Neural cell (in vitro differentiated cells): Measurements from ENCODE around the gene TIAM1. TPM values are rescaled to one million over a fixed set of nuclear protein-coding genes. Genes with fewer than 3 reads are reported as not detected.

Experiments
- H2AFZ ChIP-seq: fragments of 200-600, 300-800 bp; sonication (generic), shearing (Covaris generic); 2 replicates; pipeline ENCODE4 v1.6.0; 2014; ENCODE audit warnings: low read depth, mild to moderate bottlenecking, antibody characterized with exemption, low read length, moderate library complexity
- H3F3A ChIP-seq: fragments of 200-600 bp; shearing (Covaris generic); 2 replicates; pipeline ENCODE4 v1.6.1; 2016; ENCODE audit warnings: mild to moderate bottlenecking, moderate library complexity, mixed read lengths, antibody characterized with exemption, low read length; ENCODE audit not compliant: insufficient read depth, poor library complexity, severe bottlenecking
- H3K27ac ChIP-seq: fragments of 200-600, 300-800 bp; sonication (generic), shearing (Covaris generic); 2 replicates; pipeline ENCODE4 v1.5.1; 2014; ENCODE audit warnings: mild to moderate bottlenecking, low read length, moderate library complexity
- H3K27me3 ChIP-seq: fragments of 300-800, 200-600 bp; sonication (generic), shearing (Covaris generic); 2 replicates; pipeline ENCODE4 v1.6.0; 2014; ENCODE audit warnings: mild to moderate bottlenecking, low read depth, low read length, moderate library complexity; ENCODE audit not compliant: insufficient read depth
- H3K36me3 ChIP-seq: fragments of 300-800, 200-600 bp; sonication (generic), shearing (Covaris generic); 2 replicates; pipeline ENCODE4 v1.5.1; 2014; ENCODE audit warnings: mild to moderate bottlenecking, antibody characterized with exemption, low read length, moderate library complexity; ENCODE audit not compliant: insufficient read depth
- H3K4me2 ChIP-seq: fragments of 300-800, 200-600 bp; sonication (generic), shearing (Covaris generic); 2 replicates; pipeline ENCODE4 v1.6.0; 2014; ENCODE audit warnings: mild to moderate bottlenecking, low read length
- H3K4me3 ChIP-seq: fragments of 300-800, 200-600 bp; sonication (generic), shearing (Covaris generic); 2 replicates; pipeline ENCODE4 v1.5.1; 2014; ENCODE audit warnings: mild to moderate bottlenecking, low read length, moderate library complexity
- H3K79me2 ChIP-seq: fragments of 200-600 bp; shearing (Covaris generic); replicated peaks from 2 replicates; pipeline ENCODE4 v1.6.0; 2014; ENCODE audit warnings: mild to moderate bottlenecking, low read length, moderate library complexity; ENCODE audit not compliant: insufficient read depth
- H3K9ac ChIP-seq: fragments of 300-800, 200-600 bp; sonication (generic), shearing (Covaris generic); 2 replicates; pipeline ENCODE4 v1.6.1; 2016; ENCODE audit warnings: mild to moderate bottlenecking, low read length, mixed read lengths
- H3K9me2 ChIP-seq: fragments of 200-600 bp; shearing (Covaris generic); 2 replicates; pipeline ENCODE4 v1.6.1; 2016; ENCODE audit warnings: mild to moderate bottlenecking, low read length, mixed read lengths; ENCODE audit not compliant: insufficient read depth
- H3K9me3 ChIP-seq: fragments of 200-600, 300-800 bp; sonication (generic), shearing (Covaris generic); 2 replicates; pipeline ENCODE4 v1.6.1; 2016; ENCODE audit warnings: mild to moderate bottlenecking, mixed run types, low read length, moderate library complexity, mixed read lengths
- H4K20me1 ChIP-seq: fragments of 200-600 bp; shearing (Covaris generic); 2 replicates; pipeline ENCODE4 v1.6.1; 2016; ENCODE audit warnings: mild to moderate bottlenecking, mixed run types; ENCODE audit not compliant: insufficient read depth
- CTCF ChIP-seq: fragments of 450-650 bp; IDR thresholded peaks from 2 replicates; pipeline ENCODE4 v1.5.1; 2014; ENCODE audit warnings: antibody characterized with exemption, mild to moderate bottlenecking, moderate library complexity; ENCODE audit not compliant: poor library complexity, severe bottlenecking
- EP300 ChIP-seq: fragments of 450-650 bp; conservative IDR thresholded peaks from 2 replicates; pipeline ENCODE4 v1.6.1; 2014; ENCODE audit warnings: antibody characterized with exemption, mild to moderate bottlenecking, moderate library complexity; ENCODE audit not compliant: poor library complexity, severe bottlenecking
- EZH2 ChIP-seq: fragments of 200-600, 300-800 bp; shearing (Covaris generic), sonication (generic); IDR thresholded peaks from 2 replicates; pipeline ENCODE4 v1.6.1; 2014; ENCODE audit warnings: antibody characterized with exemption, low read length, borderline replicate concordance, mild to moderate bottlenecking; ENCODE audit not compliant: insufficient read depth, poor library complexity, severe bottlenecking
- MXI1 ChIP-seq: fragments of 450-650 bp; conservative IDR thresholded peaks from 2 replicates; pipeline ENCODE4 v1.6.1; 2014; ENCODE audit warnings: antibody characterized with exemption, mild to moderate bottlenecking; ENCODE audit not compliant: poor library complexity, severe bottlenecking
- POLR2AphosphoS5 ChIP-seq: IDR thresholded peaks from 2 replicates; pipeline ENCODE4 v1.6.1; 2012
- RAD21 ChIP-seq: fragments of 450-650 bp; conservative IDR thresholded peaks from 2 replicates; pipeline ENCODE4 v1.6.1; 2014; ENCODE audit warnings: antibody characterized with exemption, mild to moderate bottlenecking, moderate library complexity
- SMC3 ChIP-seq: fragments of 450-650 bp; conservative IDR thresholded peaks from 2 replicates; pipeline ENCODE4 v1.6.1; 2014; ENCODE audit warnings: antibody characterized with exemption, mild to moderate bottlenecking, moderate library complexity; ENCODE audit not compliant: poor library complexity
- TAF1 ChIP-seq: IDR thresholded peaks from 2 replicates; pipeline ENCODE4 v1.6.1; 2012; ENCODE audit warnings: low read depth
- polyA plus RNA-seq: library from polyadenylated mRNA; depleted of rRNA; stranded (reverse); fragments of >200 nt; gene quantifications from 2 replicates; pipeline ENCODE4 v1.2.3, GENCODE V29; 2014
- TF ChIP-seq, protein P1 (sequence below): IDR thresholded peaks from 2 replicates; pipeline ENCODE4 v1.6.1; 2012; ENCODE audit warnings: borderline replicate concordance

The TIAM1 gene
- polyA plus RNA-seq, 1 donor from 2014 or later: 13.2 TPM

GRCh38 chr21:31342348-31342747 is 1.7 kb downstream of the TIAM1 start:
- no peak overlapping the region for H3K4me2 ChIP-seq

GRCh38 chr21:31340942-31341487 is 3.0 kb downstream of the TIAM1 start:
- H3K27ac ChIP-seq: no peak overlapping the region
- TF ChIP-seq, protein P1, sequence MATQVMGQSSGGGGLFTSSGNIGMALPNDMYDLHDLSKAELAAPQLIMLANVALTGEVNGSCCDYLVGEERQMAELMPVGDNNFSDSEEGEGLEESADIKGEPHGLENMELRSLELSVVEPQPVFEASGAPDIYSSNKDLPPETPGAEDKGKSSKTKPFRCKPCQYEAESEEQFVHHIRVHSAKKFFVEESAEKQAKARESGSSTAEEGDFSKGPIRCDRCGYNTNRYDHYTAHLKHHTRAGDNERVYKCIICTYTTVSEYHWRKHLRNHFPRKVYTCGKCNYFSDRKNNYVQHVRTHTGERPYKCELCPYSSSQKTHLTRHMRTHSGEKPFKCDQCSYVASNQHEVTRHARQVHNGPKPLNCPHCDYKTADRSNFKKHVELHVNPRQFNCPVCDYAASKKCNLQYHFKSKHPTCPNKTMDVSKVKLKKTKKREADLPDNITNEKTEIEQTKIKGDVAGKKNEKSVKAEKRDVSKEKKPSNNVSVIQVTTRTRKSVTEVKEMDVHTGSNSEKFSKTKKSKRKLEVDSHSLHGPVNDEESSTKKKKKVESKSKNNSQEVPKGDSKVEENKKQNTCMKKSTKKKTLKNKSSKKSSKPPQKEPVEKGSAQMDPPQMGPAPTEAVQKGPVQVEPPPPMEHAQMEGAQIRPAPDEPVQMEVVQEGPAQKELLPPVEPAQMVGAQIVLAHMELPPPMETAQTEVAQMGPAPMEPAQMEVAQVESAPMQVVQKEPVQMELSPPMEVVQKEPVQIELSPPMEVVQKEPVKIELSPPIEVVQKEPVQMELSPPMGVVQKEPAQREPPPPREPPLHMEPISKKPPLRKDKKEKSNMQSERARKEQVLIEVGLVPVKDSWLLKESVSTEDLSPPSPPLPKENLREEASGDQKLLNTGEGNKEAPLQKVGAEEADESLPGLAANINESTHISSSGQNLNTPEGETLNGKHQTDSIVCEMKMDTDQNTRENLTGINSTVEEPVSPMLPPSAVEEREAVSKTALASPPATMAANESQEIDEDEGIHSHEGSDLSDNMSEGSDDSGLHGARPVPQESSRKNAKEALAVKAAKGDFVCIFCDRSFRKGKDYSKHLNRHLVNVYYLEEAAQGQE: no peak
- TF ChIP-seq SMC3: no peak
- no peak for TF ChIP-seq CTCF
- no peak for TF ChIP-seq EZH2
- no peak for TF ChIP-seq EP300
- TF ChIP-seq POLR2AphosphoS5: no peak
- no peak for TF ChIP-seq MXI1
- H3K79me2 ChIP-seq: no peaks in the 10 kb centered on the region
- no peaks in the 10 kb centered on the region for H3K36me3 ChIP-seq
- H3K9me2 ChIP-seq: no peaks in the 10 kb centered on the region
- H3K9ac ChIP-seq: no peak overlapping the region
- no peak overlapping the region for H3K4me3 ChIP-seq
- H4K20me1 ChIP-seq: no peaks in the 10 kb centered on the region
- H3K27me3 ChIP-seq: peaks cover 19% of the 10 kb centered on the region
- no peak overlapping the region for H3K4me2 ChIP-seq
- H3K9me3 ChIP-seq: no peaks in the 10 kb centered on the region
- no peaks in the 10 kb centered on the region for H3F3A ChIP-seq
- no peak overlapping the region for H2AFZ ChIP-seq

More at GRCh38 chr21:31342348-31342747, 1.7 kb downstream of the TIAM1 start:
- Histone ChIP-seq H3K79me2 (no peaks in the 10 kb centered on the region), H3K36me3 (no peaks in the 10 kb centered on the region), H2AFZ (no peak overlapping the region), H3K27me3 (peaks cover 19% of the 10 kb centered on the region), H4K20me1 (no peaks in the 10 kb centered on the region), H3K9me3 (no peaks in the 10 kb centered on the region), H3F3A (no peaks in the 10 kb centered on the region), H3K9ac (no peak overlapping the region), H3K27ac (no peak overlapping the region), H3K4me3 (no peak overlapping the region), H3K9me2 (no peaks in the 10 kb centered on the region)
- TF ChIP-seq TAF1 (no peak), POLR2AphosphoS5 (no peak)

- no peak overlapping the region for H3K9ac ChIP-seq
Observed at GRCh38 chr21:31340514-31340913, 3.5 kb downstream of the TIAM1 start.

More at GRCh38 chr21:31340514-31340913, 3.5 kb downstream of the TIAM1 start:
- TF ChIP-seq EZH2: no peak
- TF ChIP-seq CTCF: no peak
- TF ChIP-seq POLR2AphosphoS5: no peak
- no peak for TF ChIP-seq RAD21
- TF ChIP-seq MXI1: no peak
- Histone ChIP-seq H3K79me2 (no peaks in the 10 kb centered on the region), H3K9me3 (no peaks in the 10 kb centered on the region), H3K9me2 (no peaks in the 10 kb centered on the region), H4K20me1 (no peaks in the 10 kb centered on the region), H2AFZ (no peak overlapping the region), H3K27me3 (peaks cover 19% of the 10 kb centered on the region), H3K27ac (no peak overlapping the region), H3K4me2 (no peak overlapping the region), H3K4me3 (no peak overlapping the region), H3F3A (no peaks in the 10 kb centered on the region), H3K36me3 (no peaks in the 10 kb centered on the region)
